T-helper 1 cell (primary cell): ENCODE measurements around the gene EDNRA.
"Not testable (repeated sequence)": the region's sequence is repeated elsewhere in the genome, so short reads cannot be mapped to it uniquely, and the experiment has no call there.

Source experiments
- DNase-seq, 5 donors: peaks; one replicate each; pipeline ENCODE4 v3.0.0-alpha.2; 2012 to 2020
- total RNA-seq, 4 donors: gene quantifications; one replicate each; lab custom pipeline; 2026; lab: John Stamatoyannopoulos, UW

Gene EDNRA
- 0 reads per million in 4 donors for total RNA-seq

DNA sequence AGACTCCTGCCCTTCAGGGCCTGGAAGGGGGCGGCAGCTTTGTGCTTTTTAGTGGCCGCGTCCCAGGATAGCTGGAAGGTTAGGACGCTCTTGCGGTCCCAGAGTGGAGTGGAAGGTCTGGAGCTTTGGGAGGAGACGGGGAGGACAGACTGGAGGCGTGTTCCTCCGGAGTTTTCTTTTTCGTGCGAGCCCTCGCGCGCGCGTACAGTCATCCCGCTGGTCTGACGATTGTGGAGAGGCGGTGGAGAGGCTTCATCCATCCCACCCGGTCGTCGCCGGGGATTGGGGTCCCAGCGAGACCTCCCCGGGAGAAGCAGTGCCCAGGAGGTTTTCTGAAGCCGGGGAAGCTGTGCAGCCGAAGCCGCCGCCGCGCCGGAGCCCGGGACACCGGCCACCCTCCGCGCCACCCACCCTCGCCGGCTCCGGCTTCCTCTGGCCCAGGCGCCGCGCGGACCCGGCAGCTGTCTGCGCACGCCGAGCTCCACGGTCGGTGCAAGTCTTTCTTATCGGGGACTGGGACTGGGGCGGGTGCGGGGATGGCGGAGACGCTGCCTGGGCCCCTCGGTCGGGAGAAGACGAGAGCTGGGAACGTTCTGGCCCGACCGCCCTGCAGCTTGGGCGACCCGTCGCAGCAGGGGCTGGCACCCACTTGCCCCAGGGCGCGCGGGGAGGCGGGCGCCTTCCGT lies at the start of gene EDNRA:
TSS of gene EDNRA (plus strand) at position 207 of the 686 bp plus-strand sequence. CDS start 4,585 bp downstream, outside the sequence.
- DNase-seq: no peak

GRCh38 chr4:147434370-147434769 lies 46.5 kb upstream of the EDNRA start:
- DNase-seq: not testable (repeated sequence)

DNA sequence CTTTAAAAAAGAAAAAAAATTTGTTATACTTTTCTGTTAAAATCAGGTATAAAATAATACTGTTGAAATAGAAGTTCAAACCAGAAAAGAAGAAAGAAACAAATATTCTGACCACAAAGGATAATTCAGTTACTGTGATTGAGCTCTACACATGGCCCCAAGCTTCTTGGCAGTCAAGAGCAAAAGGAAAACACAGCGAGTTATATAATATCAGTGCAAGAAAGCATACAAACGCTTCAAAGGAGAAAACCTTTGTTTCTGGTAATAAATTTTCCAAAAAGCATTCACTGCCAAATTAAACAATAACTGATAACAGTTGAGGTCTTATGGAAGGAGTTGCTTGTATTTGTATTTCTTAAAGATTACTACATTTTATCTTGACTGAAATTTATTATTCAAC lies 40.5 kb upstream of the EDNRA start:
- DNase-seq: no peak

- DNase-seq: no peak
Observed at GRCh38 chr4:147447786-147448185, 33.1 kb upstream of the EDNRA start.

- no peak for DNase-seq
Observed at GRCh38 chr4:147453561-147454141, 27.2 kb upstream of the EDNRA start.

DNA sequence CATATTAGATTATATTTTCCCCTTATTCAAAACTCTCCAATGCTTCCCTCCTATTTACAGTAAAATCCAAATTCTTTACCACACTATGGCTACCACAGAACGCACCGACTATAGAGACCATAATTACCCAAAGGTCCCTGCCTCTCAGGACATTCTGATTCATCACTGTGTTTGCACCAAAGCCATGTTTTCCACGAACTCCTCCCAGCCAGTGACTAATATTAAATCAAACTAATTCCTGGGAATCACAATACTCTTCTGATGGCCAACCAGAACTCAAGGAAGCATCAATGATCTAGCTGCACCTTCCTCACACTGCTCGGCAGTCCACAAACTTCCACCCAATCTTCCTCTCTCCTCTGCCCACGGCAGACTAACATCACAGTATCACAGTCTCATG lies 24.2 kb upstream of the EDNRA start:
- DNase-seq: no peak

- no peak for DNase-seq
Observed at GRCh38 chr4:147461161-147461560, 19.7 kb upstream of the EDNRA start.

- no peak for DNase-seq
Observed at GRCh38 chr4:147463065-147463464, 17.8 kb upstream of the EDNRA start.

DNA sequence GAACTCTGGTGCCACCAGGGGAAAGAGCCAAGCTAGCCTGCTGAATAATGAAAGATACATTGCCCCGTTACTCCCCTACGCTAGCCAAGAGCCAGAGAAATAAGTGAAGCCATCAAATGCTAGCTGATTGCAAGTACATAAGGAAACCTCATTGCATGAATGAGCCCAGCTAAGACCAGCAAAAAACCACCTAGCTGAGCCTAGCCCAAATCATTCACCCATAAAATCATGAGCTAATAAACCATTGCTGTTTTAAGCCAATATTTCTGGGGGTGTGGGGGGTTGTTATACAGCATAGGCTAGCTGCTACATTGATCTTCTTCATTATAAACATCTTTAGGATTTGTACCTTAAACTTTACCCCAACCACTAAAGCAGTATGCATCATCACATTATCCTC lies 15.4 kb upstream of the EDNRA start:
- no peak for DNase-seq

DNA sequence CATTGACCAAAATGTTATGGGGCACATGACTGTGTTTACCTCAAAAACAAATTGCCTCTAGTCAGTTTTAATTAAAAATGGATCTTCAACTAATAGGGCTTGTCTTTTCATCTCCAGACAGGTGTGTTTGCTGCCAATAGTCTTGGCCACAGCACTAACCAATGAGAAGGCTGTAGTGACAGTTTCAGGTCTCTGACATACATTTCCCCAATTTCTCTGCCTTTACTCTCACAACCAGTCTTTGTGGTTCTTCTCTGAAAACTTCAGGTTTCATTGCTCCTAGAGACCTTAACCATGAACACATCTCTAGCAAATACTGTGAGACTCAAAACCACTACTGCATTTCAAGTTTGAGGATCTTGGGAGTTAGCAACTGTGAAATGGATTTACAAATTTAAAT lies 3.5 kb upstream of the EDNRA start:
- DNase-seq: no peak

DNA sequence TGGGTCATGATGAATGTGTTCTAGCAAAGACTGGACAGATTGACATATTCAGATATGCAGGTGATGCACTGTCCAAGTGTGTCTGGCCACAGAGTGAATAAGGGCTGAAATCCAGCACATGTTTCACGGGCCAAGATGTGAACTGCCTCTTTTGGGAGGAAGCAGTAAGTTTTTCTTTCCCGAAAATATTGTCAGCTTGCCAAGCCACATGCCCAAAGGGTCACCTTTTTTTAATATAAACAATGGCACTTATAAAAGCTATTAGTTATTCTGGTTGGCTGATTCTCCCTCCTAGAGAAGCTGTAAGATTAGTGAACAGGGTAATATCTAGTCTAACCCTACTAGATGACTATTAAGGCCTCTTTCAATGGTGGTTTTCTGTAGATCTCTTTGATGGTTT lies 1.5 kb upstream of the EDNRA start:
- no peak for DNase-seq

GRCh38 chr4:147479786-147480185 lies 1.1 kb upstream of the EDNRA start:
- DNase-seq: no peak

DNA sequence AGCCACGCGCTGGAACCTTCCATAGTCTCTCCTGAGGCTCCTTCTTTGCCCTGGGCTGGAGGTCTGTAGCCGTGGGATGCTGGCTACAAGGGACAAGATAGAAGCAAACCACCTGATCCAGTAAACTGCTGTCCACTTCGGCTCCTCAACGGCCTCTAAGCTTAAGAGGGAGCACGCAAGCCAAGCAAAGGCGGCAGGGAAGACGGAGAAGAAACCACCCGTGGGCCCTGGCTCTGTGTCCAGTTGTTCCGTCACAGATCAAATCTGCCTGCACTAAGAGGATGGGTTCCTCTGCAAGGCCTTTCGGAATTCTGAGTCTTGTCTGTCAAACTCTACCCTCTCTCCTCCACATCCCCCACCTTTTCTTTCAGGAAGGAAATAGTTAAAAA lies 401 bp upstream of the EDNRA start:
- no peak for DNase-seq

DNA sequence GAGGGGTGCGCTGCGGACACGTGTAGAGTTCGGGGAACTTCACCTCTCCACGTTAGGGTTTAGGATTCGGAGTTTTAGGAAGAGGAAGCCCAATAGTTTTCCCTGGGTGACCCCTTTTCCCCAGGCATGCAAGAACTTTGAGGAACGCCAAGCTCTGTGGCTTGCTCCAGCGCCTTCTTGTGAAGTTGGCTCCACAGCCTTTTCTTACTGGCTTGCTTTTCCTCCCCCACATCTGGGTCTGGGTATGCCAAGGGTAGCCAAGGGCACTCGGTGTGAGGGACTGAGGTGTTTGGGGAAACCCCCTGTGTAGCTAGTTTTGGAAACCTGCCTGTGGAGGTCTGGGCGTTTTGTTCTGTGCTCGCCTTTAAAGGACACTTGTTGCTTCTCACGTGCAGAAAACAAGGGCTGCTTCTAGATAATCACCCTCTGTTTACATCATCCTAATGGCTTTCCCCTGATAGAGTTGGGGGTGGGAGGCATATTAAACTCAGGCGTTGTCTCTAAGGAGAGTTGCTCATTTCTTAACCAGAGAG lies 746 bp downstream of the EDNRA start:
- no peak for DNase-seq

GRCh38 chr4:147482281-147482680 lies 1.4 kb downstream of the EDNRA start:
- DNase-seq: no peak

DNA sequence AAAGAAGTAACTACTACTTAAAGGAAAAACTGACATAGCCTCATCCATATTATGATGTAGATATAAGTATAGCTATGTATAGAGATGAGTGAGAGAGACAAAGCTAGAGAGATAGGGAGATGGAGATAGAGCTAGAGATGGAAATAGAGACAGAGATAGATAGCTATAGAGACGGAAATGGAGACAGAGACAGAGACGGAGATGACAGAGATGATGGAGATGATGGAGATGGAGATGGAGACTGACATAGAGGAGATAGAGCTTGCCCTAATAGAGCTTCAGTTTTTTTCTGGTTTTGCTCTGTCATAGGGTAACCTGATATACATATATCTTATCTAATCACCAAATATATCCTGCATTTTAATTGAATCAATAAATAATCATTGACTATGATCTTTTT lies 4.3 kb downstream of the EDNRA start:
- no peak for DNase-seq

DNA sequence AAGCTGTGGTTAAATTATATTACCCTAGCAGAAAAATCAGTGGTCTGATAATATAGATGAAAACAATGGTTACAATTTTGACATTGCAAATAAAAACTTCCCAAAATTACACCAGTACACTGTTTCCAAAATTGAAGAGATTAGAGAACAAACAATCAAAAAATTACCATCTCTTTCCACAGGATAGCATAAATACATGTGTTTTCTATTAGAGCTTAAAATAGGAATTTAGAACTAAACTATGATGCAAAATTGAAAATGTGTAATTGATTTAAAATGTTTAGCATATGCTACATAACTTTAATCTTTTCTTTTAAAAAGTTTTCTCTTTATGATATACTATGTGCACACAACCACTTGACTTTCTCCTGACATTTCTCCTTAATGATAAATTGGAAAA lies 6.7 kb downstream of the EDNRA start:
- no peak for DNase-seq

GRCh38 chr4:147488556-147488955 lies 7.7 kb downstream of the EDNRA start:
- DNase-seq: no peak

DNA sequence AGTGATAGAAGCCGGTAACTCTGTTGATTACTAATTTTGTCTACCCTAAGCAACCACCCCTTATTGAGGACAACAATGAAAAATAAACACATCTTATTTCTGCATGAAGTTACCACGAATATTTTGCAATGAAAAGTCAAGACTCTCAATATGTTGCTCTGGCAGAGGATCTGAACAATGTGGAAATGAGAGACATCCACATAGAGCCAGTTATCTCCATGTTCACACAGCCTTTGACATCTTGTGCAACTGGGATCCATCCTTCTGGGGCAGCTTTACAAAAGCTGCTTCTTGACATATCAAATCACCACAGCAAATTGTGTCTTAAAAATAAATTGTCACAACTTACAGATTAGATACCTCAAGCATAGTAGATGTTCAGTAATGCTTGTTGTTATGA lies 10.2 kb downstream of the EDNRA start:
- DNase-seq: no peak

DNA sequence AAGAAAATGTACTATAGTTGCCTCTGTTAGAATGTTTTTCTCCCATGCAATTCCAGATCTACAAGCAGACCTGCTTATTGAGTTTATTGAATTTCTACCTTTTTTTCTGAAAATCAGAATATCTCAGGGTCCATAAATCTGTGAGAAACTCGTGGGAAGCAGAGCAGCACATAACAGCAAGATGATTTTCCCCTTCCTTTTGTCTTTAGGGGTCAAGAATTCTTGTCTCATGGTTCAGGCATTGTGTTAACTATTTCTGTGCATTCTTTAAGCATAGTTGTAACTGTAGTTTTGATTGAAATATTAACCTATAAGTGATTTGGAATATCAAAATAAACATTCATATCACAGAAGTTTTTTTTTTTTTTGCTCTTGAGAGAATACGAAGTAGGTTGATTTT lies 11.4 kb downstream of the EDNRA start:
- no peak for DNase-seq

DNA sequence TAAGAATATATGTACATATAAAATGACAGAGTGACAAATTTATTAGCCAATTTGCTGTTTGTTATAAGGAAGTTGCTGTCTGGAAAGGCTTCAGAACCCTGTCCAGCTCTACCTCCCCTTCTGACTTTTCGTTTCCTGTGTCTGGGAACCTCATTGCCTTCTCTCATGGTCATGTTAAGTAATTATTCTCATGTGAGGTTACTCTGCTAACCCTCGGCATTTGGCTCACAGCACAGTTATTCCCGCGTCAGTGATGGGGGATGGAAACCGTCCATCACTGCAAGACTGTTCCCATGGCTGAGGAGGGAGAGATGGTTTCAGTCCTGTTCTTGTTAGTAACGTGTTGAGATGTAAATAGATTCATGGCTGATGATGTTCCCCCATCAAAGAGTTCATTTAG lies 11.9 kb downstream of the EDNRA start:
- DNase-seq: no peak

DNA sequence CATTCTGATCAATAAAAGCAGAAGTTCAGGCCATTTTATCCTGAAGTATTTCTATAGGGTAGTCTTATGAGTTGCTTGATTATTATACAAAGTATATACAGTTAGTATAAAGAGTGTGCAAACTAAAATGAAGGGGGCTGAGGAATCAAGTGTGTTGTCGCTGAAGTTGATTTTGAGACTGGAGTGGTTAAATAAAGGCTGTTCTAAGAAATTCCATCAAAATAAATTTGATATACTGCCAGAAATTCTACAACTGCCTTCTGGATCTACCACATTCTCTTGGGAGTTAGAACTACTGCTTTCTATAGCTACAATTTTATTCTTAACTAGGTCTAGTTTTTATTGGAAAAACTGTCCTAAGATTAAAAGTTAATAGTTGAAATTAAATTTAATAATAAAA lies 12.4 kb downstream of the EDNRA start:
- DNase-seq: no peak

DNA sequence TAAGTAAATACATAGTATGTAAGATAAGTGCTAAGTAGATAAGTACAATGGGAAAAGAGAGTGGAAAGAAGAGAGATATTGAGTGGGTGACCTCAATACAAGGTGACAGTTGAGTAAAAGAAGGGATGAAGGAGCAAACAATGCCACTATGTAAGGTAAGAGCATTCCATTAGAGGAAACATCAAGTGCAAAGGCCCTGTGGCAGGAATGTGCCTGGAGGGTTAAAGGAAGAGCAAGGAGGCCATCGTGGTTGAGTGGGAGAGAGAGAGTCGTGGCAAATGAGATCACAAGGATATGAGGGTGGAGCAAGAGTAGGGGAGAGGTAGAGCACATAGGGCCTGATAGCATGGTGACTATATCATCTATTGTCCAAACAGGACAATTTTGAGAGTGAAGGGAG lies 13.4 kb downstream of the EDNRA start:
- DNase-seq: no peak

- no peak for DNase-seq
Observed at GRCh38 chr4:147496500-147496899, 15.6 kb downstream of the EDNRA start.
